HG03045 (cell line): ENCODE data around the gene HPS1.

Experiments used
- ATAC-seq: cut with Tn5 transposase; IDR thresholded peaks from one replicate; pipeline ENCODE4 v1.9.1; 2021; ENCODE audit warnings: mild to moderate bottlenecking, moderate library complexity; ENCODE audit not compliant: unreplicated experiment

The HPS1 gene

GRCh38 chr10:98415731-98416119, 31.0 kb downstream of the HPS1 start:
- no peak for ATAC-seq

- no peak for ATAC-seq
Measured at GRCh38 chr10:98414932-98415730, 31.6 kb downstream of the HPS1 start, which contains the start of gene PYROXD2. Gene PYROXD2, minus strand, starts transcription at chr10:98415182. Its CDS starts 47 bp downstream, at chr10:98415135.

GRCh38 chr10:98414578-98414931, 32.2 kb downstream of the HPS1 start:
- ATAC-seq = no peak

- no peak for ATAC-seq
Measured at GRCh38 chr10:98411768-98412167, 35.0 kb downstream of the HPS1 start.

- ATAC-seq = no peak
Measured at GRCh38 chr10:98411166-98411565, 35.6 kb downstream of the HPS1 start.

DNA sequence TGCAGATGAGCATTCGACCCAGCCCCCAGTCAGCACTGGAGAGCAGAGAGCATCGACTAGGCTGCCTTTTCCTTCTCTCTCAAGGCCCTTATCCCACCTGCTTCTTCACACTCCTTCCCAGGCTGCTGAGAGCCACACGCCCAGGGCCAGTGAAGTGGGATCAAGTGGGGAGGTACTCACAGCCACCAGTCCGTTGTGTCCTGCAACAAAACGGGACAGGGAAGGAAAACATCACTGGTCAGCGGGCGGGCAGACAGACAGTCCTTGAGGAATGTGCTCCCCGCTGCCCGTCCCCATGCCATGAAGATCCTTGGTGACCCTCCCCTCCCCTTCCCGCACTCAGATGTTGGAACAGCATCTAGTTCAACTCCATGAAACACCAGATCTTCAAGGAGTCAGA, 36.0 kb downstream of the HPS1 start:
- no peak for ATAC-seq

DNA sequence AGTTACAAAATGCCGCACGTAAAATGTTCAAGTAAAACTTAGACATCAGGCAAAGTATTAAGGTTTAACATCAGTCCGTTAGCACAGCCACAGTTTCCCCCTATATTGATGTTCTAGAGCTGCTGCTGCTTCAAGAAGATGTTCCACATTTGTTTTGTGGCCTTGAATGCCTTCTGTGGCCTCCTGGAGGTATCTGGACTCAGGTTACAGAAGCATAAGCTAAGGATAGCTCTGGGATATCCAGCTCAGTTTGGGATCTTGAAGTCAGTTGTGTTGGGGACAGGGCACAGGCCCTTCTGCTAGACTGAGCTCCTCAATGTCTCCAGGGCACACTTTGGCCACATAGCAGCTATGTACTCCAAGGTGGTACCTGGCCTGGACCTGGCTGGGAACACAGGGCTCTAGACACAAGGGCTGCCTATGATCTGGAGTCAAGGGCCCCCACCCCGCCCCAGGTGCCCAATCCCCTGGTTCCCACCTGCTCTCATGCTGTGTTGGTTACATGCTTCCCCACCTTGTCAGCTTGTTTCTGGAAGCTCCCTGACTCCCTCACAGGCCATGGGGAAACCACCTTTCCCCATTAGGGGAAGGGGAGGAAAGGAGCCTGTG, 36.5 kb downstream of the HPS1 start:
- ATAC-seq = no peak

DNA sequence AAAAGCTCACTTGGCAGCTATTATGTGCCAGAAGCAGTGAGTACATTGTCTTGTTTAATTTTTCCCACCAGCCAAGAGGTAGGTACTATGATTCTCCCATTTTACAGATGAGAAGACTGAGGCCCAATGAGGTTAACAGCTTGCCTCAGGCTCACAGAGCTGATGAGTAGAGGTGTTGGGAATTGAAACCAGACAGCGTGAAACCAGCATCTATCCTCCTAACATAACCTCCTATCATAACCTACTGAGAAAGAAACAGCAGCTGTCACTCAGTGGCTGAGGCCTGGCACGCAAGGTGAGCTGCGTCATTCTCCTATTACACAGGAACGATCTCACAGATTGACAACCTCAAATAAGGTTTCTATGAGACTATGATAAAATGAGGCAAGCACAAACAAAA, 37.9 kb downstream of the HPS1 start:
- ATAC-seq = no peak

DNA sequence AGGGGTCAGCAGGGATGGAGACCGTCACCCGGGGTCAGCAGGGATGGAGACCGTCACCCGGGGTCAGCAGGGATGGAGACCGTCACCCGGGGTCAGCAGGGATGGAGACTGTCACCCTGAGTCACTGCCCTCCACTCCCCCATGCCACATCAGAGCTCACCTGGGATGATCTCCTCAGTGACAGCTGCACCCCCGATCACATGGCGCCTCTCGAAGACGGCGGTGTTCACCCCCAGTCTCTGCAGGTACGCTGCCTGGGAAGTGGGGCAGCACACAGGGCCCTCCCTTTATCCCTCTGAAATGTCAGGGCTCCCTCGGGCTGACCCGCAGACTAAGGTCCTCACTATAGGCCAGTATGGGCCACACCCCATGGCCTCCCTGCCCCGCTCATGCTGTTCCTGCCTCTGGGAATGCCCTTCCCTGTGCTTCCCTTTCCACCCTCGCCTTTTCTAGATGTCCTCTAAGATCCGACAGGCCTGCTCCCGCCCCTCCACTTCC, 38.9 kb downstream of the HPS1 start:
- no peak for ATAC-seq

GRCh38 chr10:98407017-98407743, 39.6 kb downstream of the HPS1 start:
- ATAC-seq = no peak

DNA sequence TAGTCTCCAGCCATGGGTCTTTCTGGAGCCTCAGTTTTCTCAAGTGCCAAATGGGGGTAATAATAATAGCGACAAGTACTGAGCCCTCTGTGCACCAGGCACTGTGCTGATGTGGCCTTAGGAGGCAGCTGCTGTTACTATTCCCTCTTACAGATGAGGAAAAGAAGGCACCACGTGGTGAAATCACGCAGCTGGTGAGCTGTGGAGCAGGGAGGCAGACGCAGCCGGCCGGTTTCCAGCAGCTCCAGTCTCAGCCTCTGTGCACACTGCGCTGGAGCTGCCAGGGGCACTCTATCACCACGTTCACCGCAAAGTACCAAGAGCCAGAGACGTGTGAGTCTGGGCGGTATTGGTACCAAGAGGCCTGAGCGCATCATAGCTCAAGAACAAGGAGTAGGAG, 41.3 kb downstream of the HPS1 start:
- no peak for ATAC-seq

GRCh38 chr10:98404571-98405359, 42.0 kb downstream of the HPS1 start:
- ATAC-seq = peak; percentile 55

- no peak for ATAC-seq
Measured at GRCh38 chr10:98403812-98404504, 42.8 kb downstream of the HPS1 start.

GRCh38 chr10:98402931-98403718, 43.6 kb downstream of the HPS1 start:
- no peak for ATAC-seq

GRCh38 chr10:98402478-98402877, 44.3 kb downstream of the HPS1 start:
- no peak for ATAC-seq

- ATAC-seq = no peak
Measured at GRCh38 chr10:98400482-98400881, 46.3 kb downstream of the HPS1 start.

DNA sequence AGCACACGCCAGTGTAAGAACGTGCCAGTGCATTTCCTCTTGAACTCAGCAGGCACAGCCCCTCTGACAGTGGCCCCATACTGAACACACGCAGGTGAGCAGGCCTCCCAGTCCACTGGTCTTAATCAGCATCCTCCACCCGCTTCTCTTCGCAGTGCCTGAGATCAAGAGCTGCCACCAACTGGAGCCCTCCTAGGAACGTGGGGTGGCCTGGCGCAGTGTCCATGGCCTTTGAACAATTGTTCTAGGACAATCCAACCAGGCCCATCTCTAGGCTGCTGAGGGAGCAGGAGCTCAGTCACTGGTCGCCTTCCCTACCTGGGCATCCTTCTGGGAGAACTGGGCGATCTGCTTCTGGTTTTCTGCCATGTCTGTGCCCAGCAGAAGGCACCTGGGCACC, 47.0 kb downstream of the HPS1 start:
- ATAC-seq = no peak

GRCh38 chr10:98397089-98397600, 49.6 kb downstream of the HPS1 start:
- ATAC-seq = no peak
